ENCODE results near the gene NXNL1. TPM values are rescaled to one million over a fixed set of nuclear protein-coding genes. Genes with fewer than 3 reads are reported as not detected.
A peak's percentile ranks its signal among the peaks of the same experiment; 100 is the strongest.

The NXNL1 gene
- total RNA-seq, 3 donors from 2014 or later (not counting 1 experiment from before 2014, with no cell fraction given), result not detected

- peaks cover 8 to 22% of the 10 kb centered on the region in 2 donors for H3K4me1 Mint-ChIP-seq
- ATAC-seq, result peak; percentile 97 to 99 (median 98)
Observed at GRCh38 chr19:17419621-17420474, 40.9 kb downstream of the NXNL1 start, which contains the start of gene MVB12A. Gene MVB12A (plus strand): TSS chr19:17420047. CDS start chr19:17420136, 89 bp downstream.

GRCh38 chr19:17419154-17419620, 41.5 kb downstream of the NXNL1 start:
- ATAC-seq (no peak), DNase-seq (no peak)
- Mint-ChIP-seq H3K9me3 (no peaks in the 10 kb centered on the region), H3K4me3 (peak overlapping the region; percentile 97), H3K4me1 (peaks cover 8 to 17% of the 10 kb centered on the region in 2 donors), H3K36me3 (no peaks in the 10 kb centered on the region), H3K27me3 (ENCODE audit: low read depth in 2 of 2) (no peaks in the 10 kb centered on the region), H3K27ac (peak overlapping the region; percentile 91 to 95)
- H3K36me3 ChIP-seq (ENCODE audit: control insufficient read depth, insufficient read depth, low read length), result peaks cover 3% of the 10 kb centered on the region
- H3K27ac ChIP-seq (ENCODE audit: low read length), result peak overlapping the region; percentile 52
- intact Hi-C loops (cut with micrococcal nuclease), result no loop called here
- no peaks in the 10 kb centered on the region for H3K9me3 ChIP-seq (ENCODE audit: control insufficient read depth, insufficient read depth, low read length)
- TF ChIP-seq CTCF (IDR thresholded peaks at IDR 0.05), result no peak
- H3K4me1 ChIP-seq (ENCODE audit: control insufficient read depth, insufficient read depth, low read length), result peaks cover 16% of the 10 kb centered on the region
- H3K27me3 ChIP-seq (ENCODE audit: control insufficient read depth, insufficient read depth, low read length), result no peaks in the 10 kb centered on the region
- WGBS (ENCODE audit: insufficient coverage), result 39% methylated on average over 7 of the region's 8 CpGs
- H3K4me3 ChIP-seq (ENCODE audit: low read length), result peak overlapping the region; percentile 77

More at GRCh38 chr19:17419621-17420474, 40.9 kb downstream of the NXNL1 start, which contains the start of gene MVB12A:
- intact Hi-C loops (cut with micrococcal nuclease), result no loop called here
- under 1% methylated on average over 85 of the region's 85 CpGs for WGBS (ENCODE audit: insufficient coverage)
- Mint-ChIP-seq H3K4me3 (peak within 1 kb of the TSS; percentile 97), H3K36me3 (no peaks in the 10 kb centered on the region), H3K27me3 (ENCODE audit: low read depth in 2 of 2) (no peaks in the 10 kb centered on the region), H3K27ac (peak within 1 kb of the TSS; percentile 91 to 95), H3K9me3 (no peaks in the 10 kb centered on the region)
- no peak for TF ChIP-seq CTCF (IDR thresholded peaks at IDR 0.05)
- DNase-seq, result peak; percentile 91 to 100
- no peaks in the 10 kb centered on the region for H3K9me3 ChIP-seq (ENCODE audit: control insufficient read depth, insufficient read depth, low read length)
- H3K36me3 ChIP-seq (ENCODE audit: control insufficient read depth, insufficient read depth, low read length), result no peaks in the 10 kb centered on the region
- H3K27ac ChIP-seq (ENCODE audit: low read length), result peak within 1 kb of the TSS; percentile 52
- H3K4me1 ChIP-seq (ENCODE audit: control insufficient read depth, insufficient read depth, low read length), result peaks cover 18% of the 10 kb centered on the region
- no peaks in the 10 kb centered on the region for H3K27me3 ChIP-seq (ENCODE audit: control insufficient read depth, insufficient read depth, low read length)
- peak within 1 kb of the TSS; percentile 77 for H3K4me3 ChIP-seq (ENCODE audit: low read length)

GRCh38 chr19:17418710-17419109, 42.0 kb downstream of the NXNL1 start:
- Mint-ChIP-seq H3K27ac (peak overlapping the region; percentile 91 to 95), H3K4me3 (peak overlapping the region; percentile 97), H3K27me3 (ENCODE audit: low read depth in 2 of 2) (no peaks in the 10 kb centered on the region), H3K4me1 (peaks cover 8 to 17% of the 10 kb centered on the region in 2 donors), H3K9me3 (no peaks in the 10 kb centered on the region), H3K36me3 (no peaks in the 10 kb centered on the region)
- peaks cover 4% of the 10 kb centered on the region for H3K36me3 ChIP-seq (ENCODE audit: control insufficient read depth, insufficient read depth, low read length)
- ATAC-seq, result no peak
- H3K4me3 ChIP-seq (ENCODE audit: low read length), result no peak overlapping the region
- H3K9me3 ChIP-seq (ENCODE audit: control insufficient read depth, insufficient read depth, low read length), result no peaks in the 10 kb centered on the region
- no peaks in the 10 kb centered on the region for H3K27me3 ChIP-seq (ENCODE audit: control insufficient read depth, insufficient read depth, low read length)
- DNase-seq, result no peak
- WGBS (ENCODE audit: insufficient coverage), result no CpG with 5 or more reads among the region's 3 CpGs
- no peak for TF ChIP-seq CTCF (IDR thresholded peaks at IDR 0.05)
- H3K27ac ChIP-seq (ENCODE audit: low read length), result no peak overlapping the region
- H3K4me1 ChIP-seq (ENCODE audit: control insufficient read depth, insufficient read depth, low read length), result peaks cover 16% of the 10 kb centered on the region
- intact Hi-C loops (cut with micrococcal nuclease), result no loop called here

Data from natural killer cell (primary cell).